Fibroblast of lung (primary cell): Measurements from ENCODE around the gene ANKS1B. TPM values are rescaled to one million over a fixed set of nuclear protein-coding genes. Genes with fewer than 3 reads are reported as not detected.

Source experiments
- DNase-seq, 2 donors: peaks; one replicate each; pipeline versions ENCODE4 v3.0.0 to v3.0.0-alpha.2; 2010; ENCODE audit warnings: low read depth in 2 of 2
- H2AFZ ChIP-seq: 2 replicates; pipeline ENCODE4 v1.5.1; 2012; ENCODE audit warnings: low read length, control low read depth, inconsistent platforms
- H3K27ac ChIP-seq: 2 replicates; pipeline ENCODE4 v1.5.1; 2011; ENCODE audit warnings: low read length, control low read depth; ENCODE audit not compliant: insufficient read depth
- H3K27me3 ChIP-seq: 2 replicates; pipeline ENCODE4 v1.5.1; 2011; ENCODE audit warnings: mild to moderate bottlenecking, low read length; ENCODE audit not compliant: control insufficient read depth, insufficient read depth
- H3K36me3 ChIP-seq: 2 replicates; pipeline ENCODE4 v1.5.1; 2011; ENCODE audit warnings: low read length; ENCODE audit not compliant: control insufficient read depth, insufficient read depth
- H3K4me1 ChIP-seq: 2 replicates; pipeline ENCODE4 v1.5.1; 2011; ENCODE audit warnings: low read length; ENCODE audit not compliant: control insufficient read depth, insufficient read depth; ENCODE audit errors: extremely low read depth
- H3K4me2 ChIP-seq: 2 replicates; pipeline ENCODE4 v1.5.1; 2011; ENCODE audit warnings: low read length, control low read depth; ENCODE audit not compliant: insufficient read depth; ENCODE audit errors: extremely low read depth
- H3K4me3 ChIP-seq, 4 experiments: fragments of 200-600 bp in 1 of 4; sonication (generic) in 1 of 4; replicated peaks in 1 of 4; 2 replicates each; pipeline ENCODE4 v1.5.1; 2011 to 2016; ENCODE audit warnings: low read length in 4 of 4, low read depth in 3 of 4, mild to moderate bottlenecking in 3 of 4, control low read depth in 2 of 4, inconsistent platforms in 1 of 4, mixed read lengths in 1 of 4; ENCODE audit not compliant: insufficient read depth in 1 of 4; ENCODE audit errors: control extremely low read depth in 1 of 4
- H3K79me2 ChIP-seq: 2 replicates; pipeline ENCODE4 v1.5.1; 2012; ENCODE audit warnings: mild to moderate bottlenecking, low read length, inconsistent platforms; ENCODE audit not compliant: control insufficient read depth, insufficient read depth
- H3K9ac ChIP-seq: 2 replicates; pipeline ENCODE4 v1.5.1; 2011; ENCODE audit warnings: mild to moderate bottlenecking, low read length, control low read depth; ENCODE audit not compliant: insufficient read depth
- H3K9me3 ChIP-seq: 2 replicates; pipeline ENCODE4 v1.5.1; 2012; ENCODE audit warnings: low read depth, low read length; ENCODE audit not compliant: control insufficient read depth, insufficient read depth
- H4K20me1 ChIP-seq: 2 replicates; pipeline ENCODE4 v1.5.1; 2011; ENCODE audit warnings: low read length; ENCODE audit not compliant: control insufficient read depth, insufficient read depth; ENCODE audit errors: extremely low read depth
- CTCF ChIP-seq, 2 donors: IDR thresholded peaks in 1 of 2; conservative IDR thresholded peaks in 1 of 2; 1 replicate in 1 of 2; 2 replicates in 1 of 2; pipeline ENCODE4 v1.5.1; 2011 to 2012; ENCODE audit warnings: low read length in 2 of 2, control low read depth in 1 of 2, inconsistent platforms in 1 of 2, low read depth in 1 of 2, mild to moderate bottlenecking in 1 of 2
- EZH2 ChIP-seq: IDR thresholded peaks from 2 replicates; pipeline ENCODE4 v1.5.1; 2012; ENCODE audit warnings: low read length, control low read depth, mild to moderate bottlenecking; ENCODE audit errors: missing control alignments
- polyA plus RNA-seq, 2 donors: library from polyadenylated mRNA; depleted of rRNA in 1 of 2; stranded (reverse) in 1 of 2; unstranded in 1 of 2; fragments of >200 nt; gene quantifications; 2 replicates each; pipeline ENCODE4 v1.2.1, GENCODE V29; 2011 to 2012; ENCODE audit warnings: missing spikeins in 1 of 2
- total RNA-seq: library from RNA; depleted of rRNA; stranded (reverse); fragments of >200 nt; gene quantifications from 2 replicates; pipeline ENCODE4 v1.2.1, GENCODE V29; 2014

Gene ANKS1B
- total and polyA plus RNA-seq, 2 donors (not counting 1 experiment from before 2014, with no cell fraction given) = 0.11 to 0.83 TPM

GRCh38 chr12:98983647-98984046 lies 1001.1 kb downstream of the ANKS1B start:
- no peak for TF ChIP-seq EZH2
- TF ChIP-seq CTCF (conservative IDR thresholded peaks at IDR 0.05 in 1 of 2, IDR thresholded peaks at IDR 0.05 in 1 of 2; ENCODE audit: low read depth in 1 of 2, low read length in 2 of 2) = no peak
- H3K79me2 ChIP-seq = no peaks in the 10 kb centered on the region
- no peak overlapping the region for H3K27ac ChIP-seq
- no peaks in the 10 kb centered on the region for H3K9me3 ChIP-seq
- H4K20me1 ChIP-seq = no peaks in the 10 kb centered on the region
- H2AFZ ChIP-seq = no peak overlapping the region
- no peak overlapping the region for H3K4me3 ChIP-seq
- no peaks in the 10 kb centered on the region for H3K4me1 ChIP-seq
- H3K9ac ChIP-seq = no peak overlapping the region
- peak in 1 of 2 donors; percentile 3 for DNase-seq
- H3K27me3 ChIP-seq = no peaks in the 10 kb centered on the region
- H3K4me2 ChIP-seq = no peak overlapping the region
- no peaks in the 10 kb centered on the region for H3K36me3 ChIP-seq

GRCh38 chr12:98980508-98980907 lies 1004.2 kb downstream of the ANKS1B start:
- H3K4me2 ChIP-seq = no peak overlapping the region
- H3K27ac ChIP-seq = no peak overlapping the region
- no peaks in the 10 kb centered on the region for H3K36me3 ChIP-seq
- H3K4me1 ChIP-seq = no peaks in the 10 kb centered on the region
- DNase-seq = no peak
- H4K20me1 ChIP-seq = no peaks in the 10 kb centered on the region
- no peaks in the 10 kb centered on the region for H3K79me2 ChIP-seq
- no peak for TF ChIP-seq CTCF (conservative IDR thresholded peaks at IDR 0.05 in 1 of 2, IDR thresholded peaks at IDR 0.05 in 1 of 2; ENCODE audit: low read depth in 1 of 2, low read length in 2 of 2)
- TF ChIP-seq EZH2 = no peak
- no peak overlapping the region for H2AFZ ChIP-seq
- H3K4me3 ChIP-seq = no peak overlapping the region
- no peaks in the 10 kb centered on the region for H3K9me3 ChIP-seq
- no peaks in the 10 kb centered on the region for H3K27me3 ChIP-seq
- no peak overlapping the region for H3K9ac ChIP-seq

- Histone ChIP-seq H3K9ac (no peak overlapping the region), H3K4me3 (no peak overlapping the region), H3K4me2 (no peak overlapping the region), H3K27ac (no peak overlapping the region), H2AFZ (no peak overlapping the region), H3K27me3 (no peaks in the 10 kb centered on the region), H3K36me3 (no peaks in the 10 kb centered on the region), H3K4me1 (no peaks in the 10 kb centered on the region), H3K79me2 (no peaks in the 10 kb centered on the region), H4K20me1 (no peaks in the 10 kb centered on the region), H3K9me3 (no peaks in the 10 kb centered on the region)
- no peak for DNase-seq
- TF ChIP-seq CTCF (conservative IDR thresholded peaks at IDR 0.05 in 1 of 2, IDR thresholded peaks at IDR 0.05 in 1 of 2; ENCODE audit: low read depth in 1 of 2, low read length in 2 of 2) = no peak
- TF ChIP-seq EZH2 = no peak
Measured at GRCh38 chr12:98977186-98977585, 1007.5 kb downstream of the ANKS1B start.
